GM12878 (cell line): Measurements from ENCODE around the gene PDE6B.

Source experiments
- LARP7 ChIP-seq: fragments of 450-650 bp; IDR thresholded peaks from 2 replicates; pipeline ENCODE4 v1.6.1; 2017; ENCODE audit warnings: mild to moderate bottlenecking
- MXI1 ChIP-seq: fragments of 150-350 bp; IDR thresholded peaks from 2 replicates; pipeline ENCODE4 v1.6.1; 2011; ENCODE audit warnings: low read depth, mild to moderate bottlenecking, inconsistent platforms, low read length, improper control_type of control experiment
- MYC ChIP-seq: IDR thresholded peaks from 2 replicates; pipeline ENCODE4 v1.6.1; 2011; ENCODE audit warnings: mild to moderate bottlenecking, low read length, moderate library complexity, inconsistent platforms; ENCODE audit not compliant: insufficient read depth, insufficient replicate concordance, insufficient read length, severe bottlenecking
- POLR2A ChIP-seq: IDR thresholded peaks from 2 replicates; pipeline ENCODE4 v1.6.1; 2011; ENCODE audit warnings: low read depth, mild to moderate bottlenecking, low read length
- POLR2AphosphoS2 ChIP-seq: IDR thresholded peaks from 2 replicates; pipeline ENCODE4 v1.6.1; 2011; ENCODE audit warnings: low read depth, mild to moderate bottlenecking, low read length, improper control_type of control experiment, moderate library complexity
- POLR2AphosphoS5 ChIP-seq: IDR thresholded peaks from 2 replicates; pipeline ENCODE4 v1.6.1; 2011; ENCODE audit warnings: mild to moderate bottlenecking, low read length, inconsistent platforms
- SIN3A ChIP-seq: IDR thresholded peaks from 2 replicates; pipeline ENCODE4 v1.6.1; 2012; ENCODE audit warnings: low read depth, low read length, improper control_type of control experiment
- SRF ChIP-seq, 2 experiments: IDR thresholded peaks; 2 replicates each; pipeline ENCODE4 v1.6.1; 2011; ENCODE audit warnings: low read depth in 2 of 2, low read length in 2 of 2, mild to moderate bottlenecking in 1 of 2, moderate library complexity in 1 of 2
- SUZ12 ChIP-seq: fragments of 200-600 bp; sonication (generic); IDR thresholded peaks from one replicate; pipeline ENCODE4 v1.6.1; 2018; ENCODE audit warnings: antibody characterized with exemption, mild to moderate bottlenecking; ENCODE audit not compliant: unreplicated experiment
- TAF1 ChIP-seq: IDR thresholded peaks from 2 replicates; pipeline ENCODE4 v1.6.1; 2011; ENCODE audit warnings: mild to moderate bottlenecking, low read depth, low read length, borderline replicate concordance
- TCF12 ChIP-seq: IDR thresholded peaks from 2 replicates; pipeline ENCODE4 v1.6.1; 2011; ENCODE audit warnings: low read depth, mild to moderate bottlenecking, low read length
- ZNF274 ChIP-seq: IDR thresholded peaks from one replicate; pipeline ENCODE4 v1.8.0; 2011; ENCODE audit not compliant: insufficient read length, insufficient read depth
- TF ChIP-seq, protein P1 (sequence below), 3 experiments: IDR thresholded peaks in 2 of 3; conservative IDR thresholded peaks in 1 of 3; 2 replicates each; pipeline ENCODE4 v1.5.1; 2011; ENCODE audit warnings: low read depth in 3 of 3, low read length in 3 of 3, mild to moderate bottlenecking in 3 of 3, control low read depth in 2 of 3, moderate library complexity in 2 of 3, inconsistent platforms in 1 of 3, mixed read lengths in 1 of 3; ENCODE audit not compliant: control insufficient read depth in 2 of 3, insufficient read depth in 1 of 3; ENCODE audit errors: extremely low read depth in 1 of 3
- TF ChIP-seq, protein P2 (sequence below): IDR thresholded peaks from 2 replicates; pipeline ENCODE4 v1.6.1; 2011; ENCODE audit warnings: low read depth, low read length, improper control_type of control experiment, borderline replicate concordance

DNA sequence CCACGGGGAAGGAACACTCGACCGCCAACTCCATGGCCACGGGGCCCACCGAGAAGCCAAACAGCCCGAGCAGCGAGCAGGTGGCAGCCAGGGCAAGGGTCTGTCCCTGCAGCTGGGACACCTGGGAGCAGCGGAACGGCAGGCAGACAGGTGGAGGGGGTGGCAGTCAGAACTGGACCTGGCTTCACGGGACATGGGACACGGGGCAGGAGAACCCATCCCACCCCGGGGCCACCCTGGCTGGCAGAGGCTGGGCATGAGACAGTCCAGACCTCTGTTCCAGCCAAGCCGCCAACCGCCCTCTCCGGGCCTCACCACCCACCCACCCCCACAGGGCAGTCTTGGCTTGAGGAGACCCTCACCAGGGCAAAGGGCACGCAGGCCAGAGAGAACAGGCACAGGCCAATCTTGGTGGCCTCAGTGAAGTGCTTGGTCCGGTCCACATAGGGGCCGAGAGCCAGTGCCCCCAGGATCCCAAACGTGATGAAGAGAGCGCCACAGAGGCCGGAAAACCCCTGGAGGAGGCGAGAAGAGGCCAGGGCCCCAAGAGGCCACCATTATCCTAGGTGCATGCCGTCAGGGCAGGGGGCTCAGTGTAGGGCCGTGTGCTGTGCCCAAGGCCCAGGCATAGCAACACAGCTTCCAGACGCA lies 58.0 kb downstream of the PDE6B start:
- TF ChIP-seq, protein P1, sequence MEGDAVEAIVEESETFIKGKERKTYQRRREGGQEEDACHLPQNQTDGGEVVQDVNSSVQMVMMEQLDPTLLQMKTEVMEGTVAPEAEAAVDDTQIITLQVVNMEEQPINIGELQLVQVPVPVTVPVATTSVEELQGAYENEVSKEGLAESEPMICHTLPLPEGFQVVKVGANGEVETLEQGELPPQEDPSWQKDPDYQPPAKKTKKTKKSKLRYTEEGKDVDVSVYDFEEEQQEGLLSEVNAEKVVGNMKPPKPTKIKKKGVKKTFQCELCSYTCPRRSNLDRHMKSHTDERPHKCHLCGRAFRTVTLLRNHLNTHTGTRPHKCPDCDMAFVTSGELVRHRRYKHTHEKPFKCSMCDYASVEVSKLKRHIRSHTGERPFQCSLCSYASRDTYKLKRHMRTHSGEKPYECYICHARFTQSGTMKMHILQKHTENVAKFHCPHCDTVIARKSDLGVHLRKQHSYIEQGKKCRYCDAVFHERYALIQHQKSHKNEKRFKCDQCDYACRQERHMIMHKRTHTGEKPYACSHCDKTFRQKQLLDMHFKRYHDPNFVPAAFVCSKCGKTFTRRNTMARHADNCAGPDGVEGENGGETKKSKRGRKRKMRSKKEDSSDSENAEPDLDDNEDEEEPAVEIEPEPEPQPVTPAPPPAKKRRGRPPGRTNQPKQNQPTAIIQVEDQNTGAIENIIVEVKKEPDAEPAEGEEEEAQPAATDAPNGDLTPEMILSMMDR (IDR thresholded peaks at IDR 0.05 in 2 of 3, conservative IDR thresholded peaks at IDR 0.05 in 1 of 3; ENCODE audit: control insufficient read depth in 2 of 3, extremely low read depth in 1 of 3, insufficient read depth in 1 of 3, low read depth in 3 of 3, low read length in 3 of 3), result no peak
- TF ChIP-seq POLR2AphosphoS2 (no peak), TAF1 (no peak), MXI1 (no peak), LARP7 (no peak), POLR2A (no peak), SRF (IDR thresholded peaks at IDR 0.05; ENCODE audit: low read depth in 2 of 2, low read length in 2 of 2) (no peak), POLR2AphosphoS5 (no peak), MYC (no peak), SUZ12 (no peak), SIN3A (no peak), TCF12 (no peak), ZNF274 (no peak)
- TF ChIP-seq, protein P2, sequence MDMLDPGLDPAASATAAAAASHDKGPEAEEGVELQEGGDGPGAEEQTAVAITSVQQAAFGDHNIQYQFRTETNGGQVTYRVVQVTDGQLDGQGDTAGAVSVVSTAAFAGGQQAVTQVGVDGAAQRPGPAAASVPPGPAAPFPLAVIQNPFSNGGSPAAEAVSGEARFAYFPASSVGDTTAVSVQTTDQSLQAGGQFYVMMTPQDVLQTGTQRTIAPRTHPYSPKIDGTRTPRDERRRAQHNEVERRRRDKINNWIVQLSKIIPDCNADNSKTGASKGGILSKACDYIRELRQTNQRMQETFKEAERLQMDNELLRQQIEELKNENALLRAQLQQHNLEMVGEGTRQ, result no peak
